H1 (cell line): Measurements from ENCODE around the gene KLHL14. TPM values are rescaled to one million over a fixed set of nuclear protein-coding genes. Genes with fewer than 3 reads are reported as not detected.

Experiments used
- CTCF ChIA-PET: fragments of 300-600 bp; sonication (Branson Sonifier 250); formaldehyde crosslinking; loops from one replicate; lab custom pipeline; 2021; ENCODE audit not compliant: partially characterized antibody; lab: Charles Lee
- POLR2A ChIA-PET: fragments of 300-600 bp; sonication (Branson Sonifier 250); formaldehyde crosslinking; loops from one replicate; lab custom pipeline; 2021; ENCODE audit warnings: inconsistent platforms; ENCODE audit not compliant: partially characterized antibody; lab: Charles Lee
- DNase-seq, 2 experiments: peaks; one replicate each; pipeline versions ENCODE4 v3.0.0 to v3.0.0-alpha.2; 2010 to 2022; ENCODE audit warnings: low spot score in 2 of 2, low read depth in 1 of 2, mixed read lengths in 1 of 2
- FAIRE-seq: peaks from 2 replicates; lab custom pipeline; 2011; peaks lifted over from hg19 to GRCh38; lab: Jason Lieb, UNC
- H2AFZ ChIP-seq: 2 replicates; pipeline ENCODE4 v1.8.1; 2012; ENCODE audit warnings: low read length, inconsistent platforms
- H2AK5ac ChIP-seq: 2 replicates; pipeline ENCODE4 v1.6.1; 2013; ENCODE audit warnings: low read depth, low read length
- H2BK120ac ChIP-seq: replicated peaks from 2 replicates; pipeline ENCODE3; 2013; ENCODE audit warnings: low read depth, low read length, inconsistent platforms
- H2BK12ac ChIP-seq: 2 replicates; pipeline ENCODE4 v1.6.1; 2013; ENCODE audit warnings: low read depth, low read length
- H2BK15ac ChIP-seq: 2 replicates; pipeline ENCODE4 v1.6.1; 2013; ENCODE audit warnings: low read length
- H2BK20ac ChIP-seq: 2 replicates; pipeline ENCODE4 v1.6.1; 2013; ENCODE audit warnings: low read length
- H2BK5ac ChIP-seq: 2 replicates; pipeline ENCODE4 v1.6.1; 2013; ENCODE audit warnings: low read depth, low read length
- H3K14ac ChIP-seq: 2 replicates; pipeline ENCODE4 v1.6.1; 2013; ENCODE audit warnings: inconsistent platforms; ENCODE audit not compliant: insufficient read length
- H3K18ac ChIP-seq: 2 replicates; pipeline ENCODE4 v1.6.1; 2013; ENCODE audit warnings: low read length; ENCODE audit errors: extremely low read depth
- H3K23ac ChIP-seq: 2 replicates; pipeline ENCODE4 v1.6.1; 2013; ENCODE audit warnings: inconsistent platforms; ENCODE audit not compliant: insufficient read length
- H3K23me2 ChIP-seq: 2 replicates; pipeline ENCODE4 v1.6.1; 2013; ENCODE audit warnings: low read depth, low read length
- H3K27ac ChIP-seq: 2 replicates; pipeline ENCODE4 v1.6.1; 2011; ENCODE audit warnings: low read depth, low read length, inconsistent platforms
- H3K27me3 ChIP-seq, 4 experiments: replicated peaks in 1 of 4; 1 replicate in 1 of 4; 2 replicates in 3 of 4; pipeline versions ENCODE4 v1.6.1 to v1.8.1; 2011 to 2013; ENCODE audit warnings: low read length in 3 of 4, mild to moderate bottlenecking in 3 of 4, inconsistent platforms in 2 of 4, mixed read lengths in 2 of 4, moderate library complexity in 1 of 4; ENCODE audit not compliant: control insufficient read depth in 3 of 4, insufficient read depth in 3 of 4; ENCODE audit errors: extremely low read depth in 1 of 4
- H3K36me3 ChIP-seq, 4 experiments: 2 replicates each; pipeline versions ENCODE4 v1.6.1 to v1.8.1; 2011 to 2013; ENCODE audit warnings: mild to moderate bottlenecking in 4 of 4, low read length in 3 of 4, moderate library complexity in 2 of 4, control low read depth in 1 of 4, inconsistent platforms in 1 of 4; ENCODE audit not compliant: insufficient read depth in 4 of 4, control insufficient read depth in 2 of 4
- H3K4ac ChIP-seq: replicated peaks from 2 replicates; pipeline ENCODE3; 2013; ENCODE audit warnings: low read length, low read depth, mixed read lengths, inconsistent platforms; ENCODE audit not compliant: insufficient read length
- H3K4me1 ChIP-seq, 4 experiments: replicated peaks in 1 of 4; 1 replicate in 1 of 4; 2 replicates in 3 of 4; pipeline versions ENCODE4 v1.6.1 to v1.8.1; 2011 to 2013; ENCODE audit warnings: low read length in 3 of 4, inconsistent platforms in 2 of 4, mixed read lengths in 1 of 4; ENCODE audit not compliant: insufficient read depth in 4 of 4, control insufficient read depth in 3 of 4
- H3K4me2 ChIP-seq, 2 experiments: 2 replicates each; pipeline versions ENCODE4 v1.6.1 to v1.8.1; 2011 to 2013; ENCODE audit warnings: low read depth in 2 of 2, low read length in 2 of 2, control low read depth in 1 of 2, inconsistent platforms in 1 of 2, mild to moderate bottlenecking in 1 of 2; ENCODE audit not compliant: insufficient read depth in 1 of 2
- H3K4me3 ChIP-seq, 4 experiments: fragments of 200-600, 300-600 bp in 1 of 4; sonication (generic), shearing (Covaris generic), sonication (Bioruptor Twin) in 1 of 4; 2 replicates each; pipeline versions ENCODE4 v1.5.1 to v1.8.1; 2011 to 2016; ENCODE audit warnings: low read length in 4 of 4, low read depth in 3 of 4, control low read depth in 2 of 4, inconsistent platforms in 2 of 4, mild to moderate bottlenecking in 2 of 4, mixed read lengths in 1 of 4, moderate library complexity in 1 of 4; ENCODE audit not compliant: insufficient read depth in 2 of 4; ENCODE audit errors: extremely low read depth in 1 of 4
- H3K56ac ChIP-seq: replicated peaks from 2 replicates; pipeline ENCODE3; 2013; ENCODE audit warnings: low read depth, mild to moderate bottlenecking, mixed read lengths, low read length, inconsistent platforms; ENCODE audit not compliant: insufficient read length
- H3K79me1 ChIP-seq: 2 replicates; pipeline ENCODE4 v1.6.1; 2013; ENCODE audit warnings: low read depth, low read length, control low read depth
- H3K79me2 ChIP-seq, 2 experiments: 2 replicates each; pipeline versions ENCODE4 v1.6.1 to v1.8.1; 2012 to 2013; ENCODE audit warnings: low read length in 2 of 2, mild to moderate bottlenecking in 2 of 2, inconsistent platforms in 1 of 2; ENCODE audit not compliant: insufficient read depth in 2 of 2, control insufficient read depth in 1 of 2
- H3K9ac ChIP-seq, 4 experiments: replicated peaks in 1 of 4; 1 replicate in 1 of 4; 2 replicates in 3 of 4; pipeline versions ENCODE4 v1.6.1 to v1.8.1; 2011 to 2013; ENCODE audit warnings: low read depth in 3 of 4, low read length in 3 of 4, control low read depth in 2 of 4, mild to moderate bottlenecking in 2 of 4, moderate library complexity in 2 of 4, inconsistent platforms in 1 of 4; ENCODE audit errors: extremely low read depth in 1 of 4
- H3K9me3 ChIP-seq, 2 experiments: 2 replicates each; pipeline versions ENCODE4 v1.6.1 to v1.8.1; 2012 to 2013; ENCODE audit warnings: mild to moderate bottlenecking in 2 of 2, moderate library complexity in 2 of 2, control low read depth in 1 of 2, inconsistent platforms in 1 of 2, low read depth in 1 of 2, low read length in 1 of 2, mixed read lengths in 1 of 2; ENCODE audit not compliant: insufficient read depth in 2 of 2
- H4K20me1 ChIP-seq, 2 experiments: replicated peaks in 1 of 2; 2 replicates each; pipeline versions ENCODE3 to v1.8.1; 2011 to 2013; ENCODE audit warnings: inconsistent platforms in 2 of 2, low read length in 2 of 2, mild to moderate bottlenecking in 1 of 2; ENCODE audit not compliant: insufficient read depth in 2 of 2, control insufficient read depth in 1 of 2
- H4K5ac ChIP-seq: 2 replicates; pipeline ENCODE4 v1.6.1; 2013; ENCODE audit warnings: low read length, low read depth, mixed read lengths, inconsistent platforms; ENCODE audit not compliant: insufficient read length
- H4K8ac ChIP-seq: 2 replicates; pipeline ENCODE4 v1.8.0; 2013; ENCODE audit warnings: mild to moderate bottlenecking, moderate library complexity, low read length, inconsistent platforms; ENCODE audit not compliant: insufficient read depth; ENCODE audit errors: extremely low read depth
- H4K91ac ChIP-seq: replicated peaks from 2 replicates; pipeline ENCODE3; 2013; ENCODE audit warnings: low read length, mixed read lengths, inconsistent platforms; ENCODE audit not compliant: insufficient read length
- BACH1 ChIP-seq: IDR thresholded peaks from 2 replicates; pipeline ENCODE4 v1.6.1; 2012; ENCODE audit warnings: low read length, improper control_type of control experiment
- BCL11A ChIP-seq, 2 experiments: IDR thresholded peaks; one replicate each; pipeline ENCODE4 v1.6.1; 2011; ENCODE audit warnings: low read depth in 2 of 2, low read length in 2 of 2, mild to moderate bottlenecking in 2 of 2
- CEBPB ChIP-seq: IDR thresholded peaks from 2 replicates; pipeline ENCODE4 v1.6.1; 2012; ENCODE audit warnings: low read depth, low read length
- CHD1 ChIP-seq: IDR thresholded peaks from 2 replicates; pipeline ENCODE4 v1.6.1; 2012; ENCODE audit warnings: low read depth, low read length, improper control_type of control experiment
- EZH2 ChIP-seq: fragments of 200-600 bp; sonication (generic); IDR thresholded peaks from 2 replicates; pipeline ENCODE4 v1.7.1; 2012; ENCODE audit warnings: low read depth, mild to moderate bottlenecking, moderate library complexity, low read length, inconsistent platforms; ENCODE audit not compliant: severe bottlenecking
- KDM1A ChIP-seq: fragments of 200-600, 300-600 bp; sonication (generic); IDR thresholded peaks from 2 replicates; pipeline ENCODE4 v1.7.1; 2016; ENCODE audit warnings: mild to moderate bottlenecking, low read length, borderline replicate concordance
- MAX ChIP-seq: IDR thresholded peaks from 2 replicates; pipeline ENCODE4 v1.6.1; 2012; ENCODE audit warnings: inconsistent platforms
- POLR2AphosphoS5 ChIP-seq: IDR thresholded peaks from 2 replicates; pipeline ENCODE4 v1.6.1; 2011; ENCODE audit warnings: low read depth, low read length
- SIN3A ChIP-seq, 2 experiments: IDR thresholded peaks in 1 of 2; conservative IDR thresholded peaks in 1 of 2; 2 replicates each; pipeline ENCODE4 v1.6.1; 2011 to 2012; ENCODE audit warnings: low read length in 2 of 2, improper control_type of control experiment in 1 of 2, low read depth in 1 of 2, mild to moderate bottlenecking in 1 of 2
- SIRT6 ChIP-seq: IDR thresholded peaks from one replicate; pipeline ENCODE4 v1.7.1; 2012; ENCODE audit warnings: low read length, inconsistent platforms
- SIX5 ChIP-seq: IDR thresholded peaks from 2 replicates; pipeline ENCODE4 v1.6.1; 2011; ENCODE audit warnings: mild to moderate bottlenecking, low read depth, low read length
- SP2 ChIP-seq: IDR thresholded peaks from 2 replicates; pipeline ENCODE4 v1.6.1; 2012; ENCODE audit warnings: mild to moderate bottlenecking, low read length, inconsistent platforms
- TAF1 ChIP-seq: IDR thresholded peaks from 2 replicates; pipeline ENCODE4 v1.6.1; 2011; ENCODE audit warnings: mild to moderate bottlenecking, low read depth, low read length
- USF2 ChIP-seq: IDR thresholded peaks from 2 replicates; pipeline ENCODE4 v1.6.1; 2011; ENCODE audit warnings: low read length, improper control_type of control experiment
- WGBS, 2 experiments: shearing (Covaris generic) in 1 of 2; methylation state at CpG; one replicate each; pipeline versions ENCODE4 v1.1.6 to v1.1.7; 2013 to 2015; ENCODE audit warnings: low lambda C conversion rate in 2 of 2, mixed read lengths in 2 of 2, inconsistent platforms in 1 of 2, low coverage in 1 of 2, missing lambda C conversion rate in 1 of 2; ENCODE audit not compliant: insufficient replicate concordance in 2 of 2, insufficient coverage in 1 of 2, insufficient read length in 1 of 2; ENCODE audit errors: extremely low coverage in 1 of 2, missing lambda C conversion rate in 1 of 2; 5-methylcytosine and 5-hydroxymethylcytosine counted together
- polyA plus RNA-seq, 7 experiments: library from polyadenylated mRNA; depleted of rRNA in 3 of 7; stranded (reverse) in 5 of 7; unstranded in 2 of 7; fragments of >200 nt in 5 of 7; fragments of 200-250 nt in 2 of 7; gene quantifications; 1 replicate in 5 of 7; 2 replicates in 1 of 7; 4 replicates in 1 of 7; pipeline versions ENCODE4 v1.2.1 to v1.2.3, GENCODE V29; 2011 to 2013; ENCODE audit warnings: missing spikeins in 2 of 7, mixed read lengths in 2 of 7
- total RNA-seq: library from RNA; stranded (reverse); fragmentation: NEBNext Ultra II Directional; extraction: Animal tissue kit (Norgen Biotek cat#: 25700); gene quantifications from 2 replicates; pipeline ENCODE4 v1.2.1, GENCODE V29; 2021

Gene KLHL14
- total and polyA plus RNA-seq, 2 of the 8 experiments (the other 6 are each of a cell fraction or from before 2014, with no cell fraction given) = 1.1 to 1.2 TPM

- 83% methylated on average over 1 of the region's 1 CpG; no CpG with 5 or more reads in 1 of the 2 experiments for WGBS, 2 experiments
- ChIA-PET POLR2A (no interaction called here), CTCF (interaction anchor here (0.5 kb wide), 1 partner anchor 401 kb away, joined by 3 read pairs; no protein-coding TSS in a partner anchor)
- H3K4me1 ChIP-seq = no peaks in the 10 kb centered on the region
- no peak overlapping the region for H4K5ac ChIP-seq
- no peak overlapping the region for H2BK20ac ChIP-seq
- no peak overlapping the region for H3K56ac ChIP-seq
- H2BK120ac ChIP-seq = no peak overlapping the region
- no peaks in the 10 kb centered on the region for H3K36me3 ChIP-seq
- no peaks in the 10 kb centered on the region for H3K9me3 ChIP-seq
- H2BK15ac ChIP-seq = no peak overlapping the region
- no peaks in the 10 kb centered on the region for H3K23me2 ChIP-seq
- no peaks in the 10 kb centered on the region for H3K27me3 ChIP-seq
- H4K91ac ChIP-seq = no peak overlapping the region
- no peaks in the 10 kb centered on the region for H3K79me1 ChIP-seq
- no peak overlapping the region for H2BK12ac ChIP-seq
- H2AFZ ChIP-seq = no peak overlapping the region
- H3K23ac ChIP-seq = no peak overlapping the region
- H4K20me1 ChIP-seq = no peaks in the 10 kb centered on the region
- no peak overlapping the region for H3K14ac ChIP-seq
- H3K27ac ChIP-seq = no peak overlapping the region
- DNase-seq (no peak), FAIRE-seq (no peak)
- no peak overlapping the region for H3K4me3 ChIP-seq
- no peak overlapping the region for H3K4me2 ChIP-seq
- H3K9ac ChIP-seq = no peak overlapping the region
- H3K79me2 ChIP-seq = no peaks in the 10 kb centered on the region
- no peak overlapping the region for H4K8ac ChIP-seq
- H2AK5ac ChIP-seq = no peak overlapping the region
- TF ChIP-seq SIRT6 (no peak), BCL11A (IDR thresholded peaks at IDR 0.05; ENCODE audit: low read depth in 2 of 2, low read length in 2 of 2) (no peak), MAX (no peak), SIN3A (conservative IDR thresholded peaks at IDR 0.05 in 1 of 2, IDR thresholded peaks at IDR 0.05 in 1 of 2; ENCODE audit: low read depth in 1 of 2, low read length in 2 of 2) (no peak), USF2 (no peak), SIX5 (no peak), EZH2 (no peak), KDM1A (no peak), POLR2AphosphoS5 (no peak), BACH1 (no peak), CHD1 (no peak), CEBPB (no peak), SP2 (no peak), TAF1 (no peak)
- no peak overlapping the region for H3K4ac ChIP-seq
- no peak overlapping the region for H2BK5ac ChIP-seq
- H3K18ac ChIP-seq = no peak overlapping the region
Measured at GRCh38 chr18:32672398-32672797, 100.4 kb downstream of the KLHL14 start.
